GM18499 (cell line): Measurements from ENCODE around the gene FAM117A.

Source experiments
- ATAC-seq: cut with Tn5 transposase; IDR thresholded peaks from one replicate; pipeline ENCODE4 v1.9.1; 2021; ENCODE audit warnings: moderate number of reproducible peaks; ENCODE audit not compliant: insufficient read depth, unreplicated experiment

The FAM117A gene

DNA sequence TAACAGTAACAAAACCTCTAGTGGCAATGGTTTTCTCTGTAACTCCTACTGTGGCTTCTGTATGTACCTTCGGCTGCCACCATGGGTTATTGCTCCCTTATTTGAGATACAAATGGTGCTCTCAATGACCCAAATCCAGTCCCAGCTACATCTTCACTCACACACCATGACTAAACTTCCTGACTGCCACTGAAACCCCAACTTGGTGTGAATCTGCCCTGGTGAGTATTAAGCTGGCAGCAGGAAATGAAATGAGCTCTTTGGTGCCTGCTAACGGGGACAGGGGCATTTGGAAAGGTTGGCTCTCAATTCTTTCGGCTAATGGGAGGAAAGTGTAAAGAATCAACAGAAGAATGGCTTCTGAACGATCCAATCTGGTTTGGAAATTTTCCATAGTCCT lies 48.7 kb downstream of the FAM117A start:
- no peak for ATAC-seq

DNA sequence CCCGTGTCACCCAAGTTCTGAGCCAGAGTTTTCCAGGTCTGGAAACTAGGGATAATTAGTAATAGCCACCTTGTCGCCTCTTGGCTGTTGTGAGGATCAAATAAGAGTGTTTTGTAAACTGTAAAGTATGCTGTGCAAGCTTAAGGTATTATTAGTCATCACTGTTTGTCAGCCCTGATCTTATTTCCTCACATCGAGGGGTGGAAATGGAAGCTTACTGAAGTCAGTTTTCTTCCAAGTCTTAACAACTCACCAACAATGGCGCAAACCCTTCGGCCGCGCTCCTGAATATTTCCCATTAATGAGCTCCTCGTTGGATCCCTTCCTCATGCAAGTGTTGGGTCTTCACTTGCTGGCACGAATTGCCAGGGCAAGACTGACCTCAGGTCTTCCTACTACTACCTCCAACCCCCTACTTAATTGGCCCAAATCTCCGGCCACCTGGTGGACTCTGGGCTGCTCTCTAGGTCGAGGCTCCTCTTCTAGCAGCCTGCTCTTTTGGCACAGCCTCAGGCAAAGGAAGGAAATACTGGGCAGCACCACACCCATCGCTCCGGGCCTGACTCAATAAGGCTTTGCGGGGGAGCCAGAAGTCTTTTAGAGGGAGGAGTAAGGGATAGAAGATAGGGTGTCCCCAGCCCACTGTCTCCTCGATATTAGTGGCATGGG lies 55.3 kb downstream of the FAM117A start:
- no peak for ATAC-seq

DNA sequence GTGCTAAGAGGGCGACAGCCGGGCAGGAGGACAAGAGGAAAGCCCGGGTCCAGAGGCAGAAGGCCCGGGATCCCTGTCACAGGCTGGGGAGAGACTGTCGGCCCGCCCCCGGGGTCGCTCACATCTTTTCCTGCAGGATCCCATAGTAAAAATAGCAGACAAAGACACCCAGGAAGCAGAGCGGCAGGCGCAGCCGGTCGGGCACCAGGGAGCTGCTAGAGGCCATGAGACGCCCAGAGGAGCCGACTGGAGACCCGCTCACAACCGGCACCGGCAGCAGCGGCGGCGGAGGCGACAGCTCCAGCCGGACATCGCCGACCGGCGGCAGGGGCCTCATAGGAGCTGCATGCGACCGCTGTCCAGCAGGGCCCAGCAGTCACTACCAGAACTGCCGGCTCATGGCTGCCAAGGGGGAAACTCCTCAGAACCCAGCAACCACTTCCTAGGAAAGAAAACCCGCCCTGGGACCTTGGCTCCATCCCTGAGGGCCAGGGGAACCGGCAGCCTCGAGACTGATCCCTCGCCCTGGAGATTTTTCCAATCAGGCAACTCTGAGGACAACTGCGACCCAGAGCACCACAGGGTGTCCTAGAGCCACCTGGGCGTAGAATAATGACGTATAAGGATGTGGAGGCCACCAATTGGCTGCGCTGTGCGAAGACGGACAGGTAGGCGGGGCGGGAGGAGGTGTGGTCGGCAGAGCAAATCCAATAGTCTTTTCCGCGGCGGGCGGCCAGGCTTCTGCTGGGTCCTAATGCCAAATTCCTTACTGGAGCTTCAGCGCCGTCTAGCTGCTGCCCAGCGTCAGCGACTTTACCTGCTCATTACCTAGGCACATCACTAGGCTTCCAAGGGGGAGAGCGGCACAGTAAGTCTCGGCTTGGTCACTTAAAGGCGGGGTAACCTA lies 56.1 kb downstream of the FAM117A start, which contains the start of gene SLC35B1:
TSS of gene SLC35B1 (minus strand) at position 357 of the 907 bp plus-strand sequence. CDS start at position 226, 131 bp downstream.
- ATAC-seq: peak; percentile 80

DNA sequence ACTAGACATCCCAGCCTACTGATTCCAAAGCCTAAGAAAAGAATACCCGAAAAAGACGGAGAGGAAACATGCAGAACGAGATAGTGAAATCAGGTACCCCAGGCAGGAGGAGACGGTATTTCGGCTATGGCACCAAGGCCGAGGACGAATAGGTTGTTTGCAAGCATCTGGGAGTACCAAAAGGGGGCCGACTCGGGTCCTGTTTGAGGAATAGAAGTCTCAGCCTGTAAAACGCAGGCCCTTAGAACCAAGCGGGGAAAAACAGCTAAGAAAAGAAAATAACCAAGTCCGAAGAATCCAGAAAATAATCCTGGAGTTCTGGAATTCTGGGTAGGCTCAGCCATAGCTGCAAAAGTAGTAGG lies 56.7 kb downstream of the FAM117A start:
- ATAC-seq: no peak

DNA sequence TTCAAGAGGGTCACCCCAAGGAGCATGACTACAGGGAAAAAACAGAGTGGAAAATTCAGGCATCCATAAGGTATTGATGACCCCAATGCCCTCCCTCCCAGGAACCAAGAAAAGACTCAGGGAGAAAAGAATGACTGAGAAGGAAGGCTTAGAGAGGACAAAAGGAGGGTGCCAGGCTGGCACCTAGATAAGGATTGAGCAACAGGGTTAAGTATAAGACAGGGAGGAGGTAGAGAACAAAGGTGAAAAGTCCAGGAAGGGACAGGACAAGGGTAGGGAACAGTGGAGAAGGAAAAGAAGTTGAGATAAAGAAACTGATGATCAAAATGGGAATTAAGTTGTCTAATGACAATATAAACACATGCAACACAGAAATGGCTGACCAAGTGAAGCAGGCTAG lies 58.7 kb downstream of the FAM117A start:
- no peak for ATAC-seq

DNA sequence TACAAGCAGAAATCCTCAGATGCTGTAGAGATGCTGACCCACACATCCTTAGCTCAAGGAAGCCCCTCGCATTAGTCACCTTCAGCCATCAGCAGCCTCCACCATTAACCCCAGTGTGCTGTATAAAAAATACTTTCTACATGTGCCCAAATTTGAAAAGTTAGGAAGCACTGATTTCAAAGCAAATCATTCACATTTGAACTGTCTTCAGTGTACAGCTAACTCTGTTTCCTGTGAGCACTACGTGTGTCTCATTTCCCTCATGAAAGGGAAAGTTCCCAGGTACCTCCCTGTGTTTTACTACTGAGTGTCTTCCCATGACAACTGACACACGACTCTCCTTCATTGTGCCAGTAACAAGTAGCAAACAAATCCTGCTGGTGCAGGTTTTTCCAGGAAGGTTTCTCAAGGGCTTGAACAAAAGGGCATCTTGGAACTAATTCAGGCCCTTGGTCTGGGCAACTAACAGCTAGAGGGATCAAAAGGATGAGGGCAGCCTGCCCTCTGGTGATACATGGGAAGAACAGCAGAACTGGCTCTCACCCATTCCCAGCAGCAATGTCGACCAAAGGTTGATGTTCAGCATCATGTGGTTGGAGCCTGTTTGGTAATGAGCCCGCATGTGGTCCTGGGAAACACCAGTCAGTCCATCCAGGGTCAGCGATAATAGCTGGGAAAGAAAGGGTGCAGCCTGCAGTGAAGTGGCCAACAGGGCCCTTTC lies 60.2 kb downstream of the FAM117A start:
- no peak for ATAC-seq

DNA sequence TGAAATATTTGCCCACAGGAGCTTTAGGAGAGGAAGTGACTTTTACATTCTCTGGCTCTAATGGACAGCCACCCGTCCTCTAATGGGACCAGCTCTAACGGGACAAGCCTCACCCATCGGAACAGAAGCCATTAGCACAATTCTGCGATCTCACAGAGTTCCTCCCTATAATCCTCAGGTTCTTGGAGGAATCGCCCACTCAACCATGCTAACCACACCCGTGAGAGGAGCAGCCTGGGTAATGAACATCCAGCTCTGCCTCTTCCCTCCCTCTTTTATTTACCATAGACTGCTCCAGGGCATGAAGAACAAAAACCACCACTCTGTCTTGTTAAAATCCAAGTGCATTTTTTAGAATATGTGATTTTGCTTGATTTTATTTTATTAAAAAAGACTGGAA lies 63.0 kb downstream of the FAM117A start:
- ATAC-seq: no peak

DNA sequence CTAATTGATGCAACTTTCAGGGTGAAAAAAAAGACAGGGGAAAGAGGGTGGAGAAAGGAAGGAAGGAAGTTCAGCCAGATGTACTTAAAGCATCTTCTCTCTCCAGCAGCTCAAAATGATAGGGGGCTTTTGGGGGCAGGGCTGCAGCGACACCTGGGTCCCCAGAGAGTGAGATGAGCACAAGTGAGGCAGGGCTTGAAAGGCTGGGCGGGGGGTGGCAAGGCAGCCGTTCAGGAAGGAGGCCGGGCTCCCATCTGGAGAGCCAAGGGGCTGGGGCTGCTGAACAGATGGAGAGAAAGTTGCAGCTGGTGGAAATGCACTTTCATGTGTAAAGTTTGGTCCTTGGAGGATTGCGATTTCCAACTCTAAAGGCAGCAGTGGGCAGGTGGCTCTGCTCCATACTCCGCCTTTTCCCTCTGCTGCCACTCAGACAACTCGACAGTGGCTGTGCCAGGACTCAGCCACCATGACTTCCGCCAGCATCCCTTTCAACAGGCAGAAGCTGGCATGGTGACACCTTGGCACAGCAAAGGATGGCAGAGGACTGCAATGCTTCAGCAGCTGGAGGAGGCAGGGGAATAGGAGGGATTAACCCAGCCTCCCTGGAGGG lies 63.9 kb downstream of the FAM117A start:
- no peak for ATAC-seq

DNA sequence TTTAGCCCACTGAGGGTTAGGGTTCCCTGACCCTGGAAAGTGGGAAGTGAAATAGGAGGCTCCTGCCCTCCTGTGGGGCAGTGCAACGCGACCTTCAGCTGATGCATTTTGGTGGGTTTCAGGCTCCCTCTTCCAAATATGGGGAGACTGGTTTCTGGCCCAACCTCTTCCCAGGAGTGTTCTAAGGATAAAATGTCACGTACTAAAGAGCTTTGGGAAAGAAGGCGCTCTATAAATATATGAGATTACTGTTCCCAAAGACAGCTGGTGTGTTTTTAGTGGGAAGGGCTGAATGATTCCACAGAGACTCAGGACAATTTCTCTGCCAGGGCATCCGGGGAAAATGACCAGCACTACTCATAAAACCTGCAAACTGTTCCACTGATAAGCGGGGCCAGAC lies 65.9 kb downstream of the FAM117A start:
- no peak for ATAC-seq

DNA sequence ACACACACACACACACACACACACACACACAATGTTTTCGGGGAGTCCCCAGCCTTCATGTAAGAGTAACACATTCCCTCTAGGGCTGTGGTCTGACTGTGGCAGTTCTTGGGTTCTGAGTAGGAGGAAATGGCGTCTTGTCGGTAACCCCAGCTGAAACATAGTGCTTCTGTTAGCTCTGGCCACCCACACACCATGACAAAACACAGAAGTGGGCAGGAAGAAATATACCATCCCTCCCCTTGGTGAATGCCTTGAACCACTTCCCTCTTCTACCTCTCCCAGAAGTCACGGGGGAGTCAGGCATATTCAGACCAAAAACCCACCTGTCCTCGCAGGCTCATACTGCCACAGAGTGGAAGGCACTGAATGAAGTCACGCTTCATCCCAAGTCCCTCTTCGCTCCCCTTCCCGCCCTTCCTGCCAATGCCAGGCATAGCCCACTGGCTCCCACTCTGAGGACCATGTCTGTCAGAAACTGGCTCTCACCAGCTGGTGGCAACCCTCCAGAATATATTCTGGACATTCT lies 67.6 kb downstream of the FAM117A start:
- no peak for ATAC-seq

DNA sequence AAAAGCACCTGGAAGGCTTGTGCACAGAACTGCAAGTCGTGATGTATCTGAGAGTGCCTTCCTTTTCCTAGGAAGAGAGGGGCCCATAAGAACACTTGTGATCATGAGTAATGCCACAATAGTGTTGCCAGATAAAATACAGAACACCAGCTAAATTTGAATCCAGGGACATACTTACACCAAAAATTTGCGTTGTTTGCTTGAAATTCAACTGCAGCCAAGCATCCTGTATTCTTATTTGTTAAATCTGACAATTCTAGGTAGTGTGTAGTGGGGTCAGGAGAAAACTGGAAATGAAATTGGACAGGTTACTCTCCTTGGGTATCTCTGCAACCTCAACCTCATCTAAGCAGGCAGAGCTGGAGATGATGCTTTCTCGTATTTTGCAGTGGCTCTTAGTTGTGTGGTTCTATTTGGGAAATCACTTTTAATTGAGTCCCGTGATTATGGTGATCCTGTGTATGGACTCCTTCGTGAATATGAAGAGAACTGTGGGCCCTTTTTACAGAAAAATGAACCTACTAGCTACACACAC lies 68.2 kb downstream of the FAM117A start:
- no peak for ATAC-seq

DNA sequence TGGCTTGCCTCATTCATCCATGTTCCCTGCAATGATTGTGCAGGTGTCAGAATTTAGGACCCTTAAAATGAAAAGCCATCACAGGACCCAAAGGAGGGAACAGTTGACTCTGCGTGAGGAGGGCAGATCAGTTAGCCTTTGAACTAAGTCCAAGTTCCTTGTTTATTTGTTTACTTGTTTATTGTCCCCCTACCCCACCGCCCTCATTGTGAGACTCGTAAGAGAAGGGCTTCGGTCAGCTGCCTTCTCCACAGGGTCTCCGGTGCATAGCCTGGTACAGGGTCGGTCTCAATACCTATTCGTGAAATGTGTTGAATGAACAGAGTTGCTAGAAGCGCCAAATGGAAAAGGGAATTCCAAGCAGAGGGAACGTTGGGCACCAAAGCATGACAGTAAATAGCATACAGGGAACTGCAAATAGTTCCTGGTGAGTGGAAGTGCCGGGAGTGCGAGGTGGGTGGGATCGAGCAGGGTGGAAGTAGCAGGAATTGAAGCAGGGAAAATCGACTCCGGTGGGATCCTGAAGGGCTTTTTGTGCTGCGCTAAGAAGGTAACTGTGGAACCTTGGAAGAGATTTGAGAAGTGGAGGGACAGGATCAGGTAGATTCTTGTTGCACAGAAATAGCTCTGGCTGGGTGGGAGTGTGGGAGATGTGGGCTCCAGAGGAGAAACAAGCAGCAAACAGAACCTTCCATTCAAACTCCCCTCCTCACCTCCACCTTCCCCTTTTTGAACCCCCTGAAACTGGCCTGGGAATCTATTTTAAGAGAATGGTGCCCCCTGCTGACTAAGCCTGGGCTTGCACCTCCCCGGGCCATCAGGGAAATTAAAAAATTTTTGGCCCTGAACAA lies 68.9 kb downstream of the FAM117A start:
- ATAC-seq: no peak

DNA sequence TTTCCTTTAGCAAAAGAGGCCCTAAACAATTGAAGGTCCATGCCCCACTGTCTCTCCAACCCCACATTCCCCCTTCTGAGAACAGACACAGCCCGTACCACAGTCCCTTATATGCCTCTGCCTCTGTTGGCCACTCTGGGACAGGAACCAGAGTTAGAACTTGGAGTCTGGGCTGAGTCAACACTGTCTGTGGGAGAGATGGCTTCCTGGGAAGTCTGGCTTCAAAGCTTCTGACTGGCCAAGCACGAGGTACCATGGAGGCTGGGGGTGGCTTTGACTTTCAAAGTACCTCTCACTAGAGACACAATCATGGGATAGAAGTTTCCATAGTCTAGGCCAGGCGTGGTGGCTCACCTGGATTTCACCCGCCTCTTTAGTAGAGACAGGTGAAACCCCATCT lies 71.2 kb downstream of the FAM117A start:
- no peak for ATAC-seq

DNA sequence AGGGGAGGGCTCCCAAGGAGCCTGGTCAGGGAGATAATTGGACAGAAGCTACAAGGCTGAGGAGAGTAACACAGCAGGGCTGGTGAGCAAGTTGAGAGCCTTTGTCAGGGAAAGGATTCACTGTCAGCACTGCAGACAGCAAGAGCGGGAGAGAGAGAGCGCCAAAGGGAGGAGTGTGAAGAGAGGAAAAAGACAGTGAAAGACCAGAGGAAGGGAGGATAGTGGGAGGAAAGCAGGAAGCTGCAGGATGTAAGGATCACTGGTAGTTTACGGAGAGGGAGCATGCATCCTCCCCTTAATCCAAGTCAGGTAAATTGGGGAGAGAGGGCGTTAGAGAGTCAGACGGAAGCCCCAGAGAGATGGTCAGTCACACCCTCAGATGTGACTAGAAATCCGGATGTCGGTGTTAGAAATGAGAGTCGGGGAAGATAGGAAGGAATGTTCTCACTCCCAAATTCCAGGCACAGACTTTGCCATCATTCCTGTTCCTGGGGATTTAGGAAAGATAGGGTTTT lies 72.2 kb downstream of the FAM117A start:
- ATAC-seq: no peak

DNA sequence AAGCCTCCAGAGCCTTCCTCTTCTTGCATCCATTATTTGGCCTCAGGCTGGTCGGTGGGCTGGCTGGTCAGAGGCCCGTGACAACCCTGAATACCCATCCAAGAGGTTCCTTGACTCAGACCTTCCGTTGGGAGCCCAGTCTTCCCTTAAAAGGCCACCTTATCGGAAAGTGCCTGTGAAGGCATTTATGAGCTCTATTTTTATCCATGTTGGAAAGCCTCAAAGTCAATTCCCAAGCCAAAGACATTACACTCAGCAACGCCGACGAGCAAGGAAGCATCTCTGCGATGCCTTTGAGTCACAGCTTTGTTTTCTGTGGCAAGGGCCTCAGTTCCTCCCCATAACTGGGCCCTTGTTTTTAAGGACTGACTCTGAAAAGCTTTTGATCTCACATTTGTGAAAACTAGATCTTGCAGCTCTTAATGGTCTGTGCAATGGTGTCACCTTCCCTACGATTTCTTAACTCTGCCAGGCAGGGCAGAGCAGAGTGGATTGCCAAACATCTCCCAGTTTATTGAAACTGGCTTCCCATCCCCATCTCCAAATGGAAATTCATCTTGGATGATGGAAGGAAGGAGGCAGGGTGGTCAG lies 72.8 kb downstream of the FAM117A start:
- ATAC-seq: no peak

DNA sequence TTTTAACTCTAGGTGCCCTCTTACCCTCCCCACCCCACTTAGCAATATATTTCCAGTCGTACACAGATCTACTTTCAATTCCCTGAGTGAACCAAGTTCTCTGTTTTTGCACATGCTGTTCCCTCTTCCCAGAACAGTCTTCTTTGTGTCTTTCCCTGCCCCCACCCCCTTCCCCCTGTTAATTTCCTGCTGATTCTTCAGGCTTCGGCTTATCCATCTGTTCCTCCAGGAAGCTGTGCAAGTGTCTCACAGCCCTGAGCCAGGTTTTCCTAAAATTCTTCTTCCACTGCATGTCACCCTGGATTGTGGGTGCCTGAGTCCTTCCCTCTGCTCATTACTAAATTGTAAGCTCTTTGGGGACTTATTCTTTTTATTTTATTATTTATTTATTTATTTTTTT lies 73.7 kb downstream of the FAM117A start:
- no peak for ATAC-seq

DNA sequence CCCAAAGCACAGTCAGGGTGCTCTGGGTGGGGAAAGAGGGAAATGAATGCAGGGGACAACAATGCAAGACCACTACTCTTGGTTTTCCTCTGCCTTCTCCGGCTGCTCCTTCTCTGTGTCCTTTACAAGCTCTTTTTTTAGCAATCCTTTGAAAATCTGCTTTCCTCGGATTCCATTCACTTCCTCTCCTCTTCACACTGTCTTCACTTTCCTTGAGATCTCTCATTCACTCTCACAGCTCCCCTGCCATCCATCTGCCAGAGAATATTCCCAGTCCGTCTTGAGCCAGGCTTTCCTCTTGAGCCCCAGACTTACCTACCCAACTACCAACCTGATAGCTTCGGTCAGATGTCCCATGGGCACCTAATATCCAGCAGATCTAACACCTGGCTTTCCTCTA lies 75.1 kb downstream of the FAM117A start:
- ATAC-seq: no peak

DNA sequence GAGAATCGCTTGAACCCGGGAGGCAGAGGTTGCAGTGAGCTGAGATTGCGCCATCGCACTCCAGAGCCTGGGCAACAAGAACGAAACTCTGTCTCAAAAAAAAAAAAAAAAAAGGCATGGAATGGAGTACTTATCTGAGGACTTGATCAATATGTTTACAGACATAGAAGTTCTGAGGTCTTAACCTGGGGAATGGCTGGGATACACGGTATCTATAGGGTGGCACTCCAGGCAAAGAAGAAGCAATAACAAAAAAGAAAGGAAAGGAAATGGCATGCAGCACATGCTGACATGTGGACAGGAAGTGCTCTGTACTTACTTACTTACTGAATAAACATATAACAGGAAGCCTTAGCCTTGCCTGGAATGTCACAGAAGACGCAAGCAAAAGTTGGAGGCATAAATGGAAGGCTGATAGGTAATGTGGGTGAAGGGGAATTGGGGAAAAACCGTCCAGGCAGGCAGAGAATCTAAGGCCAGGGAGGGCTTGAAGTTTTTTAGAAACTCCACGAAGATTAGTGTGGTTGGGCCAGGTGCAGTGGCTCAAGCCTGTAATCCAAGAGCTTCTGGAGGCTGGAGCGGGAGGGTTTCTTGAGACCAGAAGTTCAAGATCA lies 75.9 kb downstream of the FAM117A start:
- no peak for ATAC-seq
